ENCODE data around the gene RAB5IF.
"Not testable (repeated sequence)": the region's sequence is repeated elsewhere in the genome, so short reads cannot be mapped to it uniquely, and the experiment has no call there.

Gene RAB5IF

DNA sequence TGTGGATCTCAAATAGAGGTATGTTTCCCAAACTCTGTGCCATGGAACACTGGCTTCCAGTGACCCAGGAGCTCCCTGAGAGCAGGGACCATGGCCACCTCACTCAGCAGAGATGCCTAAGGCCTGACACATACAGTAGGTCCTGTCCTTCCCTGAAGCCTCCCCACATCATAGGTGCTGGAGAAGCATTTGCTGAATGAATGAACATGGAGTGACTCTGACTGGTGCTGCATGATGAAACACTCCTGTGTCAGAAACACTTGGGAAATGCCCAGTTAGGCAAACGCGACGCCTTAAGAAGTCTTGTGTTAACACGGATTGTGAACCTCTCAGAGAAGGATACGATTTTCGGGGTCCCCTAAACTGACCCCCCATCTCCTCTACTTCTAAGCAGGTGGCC is 26.1 kb downstream of the RAB5IF start:
- DNase-seq, result no peak

DNA sequence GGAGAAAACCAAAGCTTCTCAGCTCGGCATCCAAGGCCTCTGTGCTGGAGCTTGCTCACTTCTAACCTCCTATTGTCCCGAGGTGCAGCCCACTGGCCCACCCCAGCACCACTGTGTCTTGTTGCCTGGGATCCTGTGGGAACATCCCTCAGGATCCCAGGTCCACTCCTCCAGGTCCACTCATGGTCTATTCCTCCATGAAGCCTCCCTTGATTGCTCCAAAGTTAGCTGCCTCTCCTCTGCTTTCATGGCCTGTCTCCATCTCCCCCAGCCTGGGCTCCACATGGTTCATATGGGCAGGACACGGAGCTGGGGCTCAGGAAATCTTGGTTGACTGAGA is 26.5 kb downstream of the RAB5IF start:
- DNase-seq, result no peak

DNA sequence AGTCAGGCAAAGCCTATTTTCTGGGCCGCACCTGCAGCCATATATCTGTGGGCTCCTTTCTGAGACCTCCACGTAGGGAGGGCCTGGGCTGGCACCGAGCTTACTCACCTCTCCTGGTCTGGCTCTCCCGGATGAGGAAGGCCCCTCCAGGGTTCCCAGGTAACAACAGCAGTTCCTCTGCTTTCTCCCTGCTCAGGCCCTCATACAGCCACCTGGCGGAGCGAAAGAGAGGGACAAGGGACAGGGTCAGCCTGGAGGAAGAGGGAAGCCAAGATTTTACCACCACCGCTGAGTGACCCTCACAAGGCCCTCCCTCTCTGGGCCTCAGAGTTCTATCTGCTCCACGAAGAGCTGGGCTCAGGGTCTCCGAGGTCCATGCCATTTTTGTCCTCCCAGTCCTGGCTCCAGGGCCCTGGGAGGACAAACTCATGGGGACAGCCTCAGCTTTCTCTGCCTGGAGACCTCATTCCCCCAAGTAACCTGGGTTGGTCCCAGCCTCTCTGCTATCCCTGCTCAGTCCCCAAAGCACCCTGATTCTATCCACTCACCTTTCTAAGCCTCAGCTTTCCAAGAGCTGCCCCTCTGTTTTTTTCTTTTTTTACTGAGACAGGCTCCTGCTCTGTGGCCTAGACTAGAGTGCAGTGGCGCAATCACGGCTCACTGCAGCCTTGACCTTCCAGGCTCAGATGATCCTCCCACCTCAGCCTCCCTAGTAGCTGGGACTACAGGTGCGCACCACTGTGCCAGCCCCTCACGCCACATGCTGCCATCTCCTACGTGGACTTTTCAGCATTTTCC is 27.1 kb downstream of the RAB5IF start:
- DNase-seq, result no peak

DNA sequence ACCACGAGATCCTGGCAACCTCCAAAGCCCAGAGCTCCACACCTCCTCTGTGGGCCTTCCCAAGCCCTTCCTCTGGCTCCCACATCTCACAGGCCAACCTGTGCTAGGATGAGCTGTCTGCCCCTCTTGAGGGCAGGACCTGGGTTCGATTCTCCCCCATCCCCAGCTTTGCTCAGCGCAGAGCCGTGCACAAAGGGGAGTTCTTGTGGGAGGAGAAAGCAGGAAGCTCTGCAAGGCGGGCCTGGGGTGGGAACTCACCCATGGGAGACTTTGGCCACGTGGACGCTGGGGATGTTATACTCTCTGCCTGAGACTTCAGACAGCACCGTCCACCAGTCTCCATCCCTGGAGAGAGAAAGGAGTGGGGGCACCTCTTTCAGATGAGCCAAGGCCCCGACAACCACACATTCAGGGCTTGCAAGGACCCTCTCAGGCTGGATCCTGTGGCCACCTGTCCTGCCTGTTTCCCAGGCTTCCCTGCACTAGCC is 27.8 kb downstream of the RAB5IF start:
- DNase-seq, result no peak

DNA sequence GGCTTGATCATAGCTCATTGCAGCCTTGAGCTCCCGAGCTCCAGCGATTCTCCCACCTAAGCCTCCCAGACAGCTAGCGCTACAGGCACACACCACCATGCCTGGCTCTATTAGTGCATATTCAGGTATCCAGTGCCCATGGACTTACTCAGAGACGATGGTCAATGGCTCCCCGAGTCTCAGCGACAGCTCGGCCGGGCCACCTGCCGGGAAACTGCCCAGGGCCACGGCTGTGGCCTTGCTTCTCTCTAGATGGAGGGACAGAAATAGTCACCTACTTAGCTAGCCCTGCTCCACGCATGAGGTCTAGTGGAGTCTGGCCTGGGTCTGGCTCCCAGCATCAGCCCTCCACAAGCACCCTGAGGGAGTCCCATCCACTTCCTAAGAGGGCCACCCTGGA is 28.8 kb downstream of the RAB5IF start:
- no peak for DNase-seq

DNA sequence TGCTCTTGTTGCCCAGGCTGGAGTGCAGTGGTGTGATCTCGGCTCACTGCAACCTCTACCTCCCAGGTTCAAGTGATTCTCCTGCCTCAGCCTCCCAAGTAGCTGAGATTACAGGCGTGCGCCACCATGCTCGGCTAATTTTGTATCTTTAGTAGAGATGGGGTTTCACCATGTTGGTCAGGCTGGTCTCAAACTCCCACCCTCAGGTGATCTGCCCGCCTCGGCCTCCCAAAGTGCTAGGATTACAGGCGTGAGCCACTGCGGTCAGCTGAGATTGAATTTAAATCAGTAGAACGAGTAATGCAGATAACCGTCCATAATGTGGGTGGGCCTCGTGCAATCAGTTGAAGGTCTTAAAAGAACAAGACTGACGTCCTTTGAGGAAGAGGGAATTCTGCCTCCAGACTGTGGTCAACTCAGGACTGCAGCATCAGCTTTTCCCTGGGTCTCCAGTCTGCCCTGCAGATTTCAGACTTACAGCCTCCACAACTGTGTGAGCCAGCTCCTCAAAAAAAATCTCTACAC is 33.4 kb downstream of the RAB5IF start:
- DNase-seq, result not testable (repeated sequence)

DNA sequence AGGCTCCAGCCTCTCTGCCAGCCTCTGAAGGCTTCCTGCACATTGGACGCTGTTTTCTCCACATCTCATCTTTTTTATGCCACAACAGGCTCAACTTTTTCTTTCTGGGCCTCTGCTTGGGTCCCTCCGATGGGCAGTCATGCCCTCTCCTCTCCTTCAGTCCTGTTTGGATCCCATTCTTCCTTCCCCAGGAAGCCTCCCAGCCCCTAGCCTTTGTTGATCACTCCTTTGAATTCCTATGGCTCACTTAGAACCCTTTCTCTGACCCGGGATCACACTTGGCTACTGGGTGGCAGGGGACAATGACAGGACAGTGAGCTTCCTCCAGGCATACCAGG is 35.9 kb downstream of the RAB5IF start:
- DNase-seq, result no peak

DNA sequence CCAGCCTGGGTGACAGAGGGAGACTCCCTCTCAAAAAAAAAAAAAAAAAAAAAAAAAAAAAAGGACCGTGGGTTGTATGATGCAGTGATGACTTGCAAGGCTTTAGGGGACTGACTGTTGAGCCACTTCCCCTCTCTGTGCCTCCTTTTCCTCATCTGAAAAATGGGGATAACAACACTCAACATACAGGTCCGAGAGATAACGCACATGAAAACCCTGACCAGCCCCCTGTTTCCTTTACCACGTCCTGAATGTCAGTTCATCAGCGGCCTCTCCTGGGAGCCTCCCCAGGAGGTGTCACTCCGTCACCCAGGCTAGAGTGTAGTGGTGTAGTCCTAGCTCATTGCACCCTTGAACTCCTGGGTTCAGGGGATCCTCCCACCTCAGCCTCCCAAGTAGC is 36.6 kb downstream of the RAB5IF start:
- DNase-seq, result no peak

DNA sequence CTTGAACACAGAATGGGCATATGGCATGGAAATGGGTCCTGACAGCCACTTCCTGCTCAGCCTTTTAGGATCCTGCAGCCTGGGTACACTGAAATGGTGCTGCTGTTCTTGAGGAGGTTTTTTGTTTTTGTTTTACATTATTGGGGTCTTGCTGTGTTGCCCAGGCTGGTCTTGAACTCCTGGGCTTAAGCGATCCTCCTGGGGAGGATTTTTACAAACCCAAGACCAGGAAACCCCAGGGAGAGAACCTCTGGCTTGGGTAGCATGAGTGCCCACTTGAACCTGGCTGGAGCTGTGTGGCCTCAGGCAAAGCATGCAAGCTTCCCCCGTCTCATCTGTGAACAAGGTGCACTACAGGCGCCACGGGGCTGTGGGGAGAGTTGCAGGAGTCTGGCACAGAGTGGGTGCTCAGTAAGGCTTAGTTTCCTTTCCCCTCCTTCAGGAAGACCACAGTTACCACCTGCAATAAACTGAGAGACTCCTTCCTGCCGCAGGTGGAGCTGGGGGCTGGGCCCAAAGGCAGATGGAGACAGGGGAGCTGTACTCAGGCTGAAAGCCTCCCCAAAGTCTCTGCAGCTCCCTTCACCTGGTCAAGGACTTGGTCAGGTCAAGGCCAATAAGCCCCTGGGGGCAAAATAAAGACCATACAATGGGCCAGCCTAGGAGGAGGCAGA is 38.6 kb downstream of the RAB5IF start:
- DNase-seq, result no peak

DNA sequence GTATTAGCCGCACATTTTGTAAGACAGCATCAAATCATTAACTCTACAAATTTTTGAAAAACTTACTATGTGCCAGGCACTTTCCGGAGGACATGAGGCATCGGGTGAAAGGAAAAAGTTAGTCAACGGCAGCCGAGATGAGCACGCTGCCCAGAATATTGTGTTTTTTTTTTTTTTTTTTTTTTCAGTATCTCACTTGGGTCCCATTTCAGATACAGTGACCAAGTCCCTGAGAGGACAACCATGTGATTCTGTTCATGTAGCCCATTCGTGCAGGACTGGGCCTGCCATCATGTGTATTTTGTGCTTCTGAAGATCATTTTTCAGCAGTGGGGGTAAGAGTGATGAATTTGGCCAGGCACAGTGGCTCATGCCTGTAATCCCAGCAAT is 39.1 kb downstream of the RAB5IF start:
- DNase-seq, result no peak

DNA sequence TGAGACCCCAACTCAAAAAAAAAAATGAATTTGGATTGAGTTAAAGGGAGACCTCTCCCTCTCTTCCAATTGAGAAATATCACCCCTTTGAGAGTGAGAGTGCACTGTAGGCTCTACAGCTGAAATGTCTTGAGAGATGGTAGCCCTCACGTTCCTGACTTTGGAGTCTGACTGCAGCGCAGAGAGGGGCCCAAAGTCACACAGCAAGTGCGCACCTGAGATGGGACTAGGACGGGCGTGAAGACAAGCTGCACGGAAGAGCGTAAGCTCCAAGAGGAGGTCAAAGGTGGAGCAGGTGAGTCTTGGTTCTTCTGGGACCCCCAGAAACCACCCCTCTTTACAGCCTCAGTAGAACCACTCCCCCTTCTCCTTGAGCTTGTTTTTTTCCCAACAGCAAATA is 39.8 kb downstream of the RAB5IF start:
- DNase-seq, result no peak

DNA sequence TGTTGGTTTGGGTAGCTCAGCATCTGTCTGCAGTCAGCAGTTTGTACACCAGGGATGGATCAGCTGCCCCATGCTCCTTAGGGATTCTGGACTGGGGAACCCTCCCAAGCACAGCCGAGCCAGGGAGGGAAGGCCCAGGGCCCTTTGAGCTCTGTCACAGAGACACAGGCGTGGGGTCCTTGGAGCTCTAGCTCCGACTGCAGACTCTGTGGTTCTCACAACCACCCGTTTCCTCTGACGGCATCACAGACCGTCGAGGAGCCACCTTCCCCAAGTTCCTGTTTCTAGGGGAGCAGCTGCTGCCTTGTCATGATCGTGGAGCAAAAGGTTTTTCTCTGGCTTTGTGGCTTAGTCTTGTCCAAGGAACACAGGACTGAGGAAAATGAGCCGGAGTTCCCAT is 40.4 kb downstream of the RAB5IF start, which contains the start of gene SLA2:
Gene SLA2, minus strand, starts transcription at position 199 of the 400 bp plus-strand sequence. CDS start 4,861 bp downstream, outside the sequence.
- DNase-seq, result no peak

DNA sequence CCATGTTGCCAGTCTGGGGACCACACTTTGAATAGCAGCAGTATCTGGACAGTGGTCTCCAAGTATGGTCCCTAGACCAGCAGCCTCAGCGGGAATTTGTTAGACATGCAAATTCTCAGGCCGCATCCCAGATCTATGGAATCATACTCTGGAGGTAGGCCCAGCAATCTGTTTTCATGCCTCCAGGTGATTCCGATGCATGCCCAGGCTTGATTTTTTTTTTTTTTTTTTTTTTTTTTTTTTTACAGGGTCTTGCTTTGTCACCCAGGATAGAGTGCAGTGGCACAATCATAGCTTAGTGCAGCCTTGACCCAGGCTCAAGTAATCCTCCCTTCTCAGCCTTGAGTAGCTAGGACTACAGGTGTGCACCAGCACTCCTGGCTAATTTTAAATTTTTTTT is 41.1 kb downstream of the RAB5IF start:
- no peak for DNase-seq

DNA sequence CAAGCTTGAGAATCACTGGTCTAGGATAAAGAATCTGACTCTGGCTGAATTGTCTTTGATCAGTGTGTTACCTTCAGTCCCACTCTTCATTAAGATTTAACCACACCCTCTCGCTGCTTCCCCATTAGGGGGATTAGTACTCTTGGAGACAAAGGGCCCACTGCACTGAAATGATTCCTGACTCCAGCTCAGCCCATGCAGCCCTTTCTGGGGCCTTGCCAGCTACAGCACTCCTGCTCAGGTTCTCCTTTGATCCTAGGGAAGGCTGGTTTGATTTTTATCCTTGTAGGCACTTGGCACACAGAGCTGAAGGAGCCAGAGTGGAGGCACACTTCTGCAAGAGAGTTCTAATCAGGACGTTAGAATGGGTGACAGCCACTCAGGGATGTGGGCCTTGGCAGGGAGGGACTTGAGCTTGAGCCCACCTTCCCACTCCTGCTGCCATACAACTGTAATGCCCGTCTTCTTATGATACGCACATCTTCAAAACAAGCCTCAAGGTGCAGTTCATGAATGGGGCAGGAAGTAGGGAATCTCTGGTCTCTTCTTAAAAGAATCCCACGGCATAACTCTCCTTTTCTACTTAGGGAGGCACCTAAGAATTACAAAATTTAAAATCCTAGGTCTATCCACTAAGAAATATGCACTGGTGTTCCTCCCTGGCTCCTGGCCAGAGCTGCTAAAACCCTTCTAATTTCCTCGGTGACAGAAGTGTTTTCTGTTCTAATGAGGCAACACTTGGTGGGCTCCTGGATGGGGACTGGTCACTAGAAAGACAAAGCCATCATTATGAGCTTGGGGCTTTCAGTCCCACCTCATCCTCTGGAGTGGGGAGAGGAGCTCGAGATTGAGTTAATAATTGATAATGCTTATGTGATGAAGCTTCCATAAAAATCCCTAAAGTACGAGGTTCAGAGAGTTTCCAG is 41.9 kb downstream of the RAB5IF start:
- DNase-seq, result no peak

DNA sequence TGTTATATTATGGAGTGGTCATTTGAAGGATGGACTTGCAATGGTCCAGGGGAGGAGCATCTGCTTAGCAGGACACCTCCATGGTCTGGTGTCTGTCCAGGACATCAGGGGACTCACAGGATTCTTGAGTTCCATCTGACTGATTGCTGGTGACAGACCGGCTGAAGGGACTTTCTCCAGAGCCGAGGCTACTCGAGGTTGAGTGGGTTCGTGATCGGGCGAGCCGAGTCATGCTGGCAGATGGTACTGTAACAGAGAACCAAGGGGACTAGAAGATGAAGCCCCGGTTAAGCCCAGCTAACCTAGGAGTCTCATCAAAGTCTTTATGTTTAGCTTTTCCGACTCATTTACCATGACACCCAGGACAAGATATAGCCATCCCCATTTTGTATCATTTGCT is 47.9 kb downstream of the RAB5IF start:
- DNase-seq, result no peak

DNA sequence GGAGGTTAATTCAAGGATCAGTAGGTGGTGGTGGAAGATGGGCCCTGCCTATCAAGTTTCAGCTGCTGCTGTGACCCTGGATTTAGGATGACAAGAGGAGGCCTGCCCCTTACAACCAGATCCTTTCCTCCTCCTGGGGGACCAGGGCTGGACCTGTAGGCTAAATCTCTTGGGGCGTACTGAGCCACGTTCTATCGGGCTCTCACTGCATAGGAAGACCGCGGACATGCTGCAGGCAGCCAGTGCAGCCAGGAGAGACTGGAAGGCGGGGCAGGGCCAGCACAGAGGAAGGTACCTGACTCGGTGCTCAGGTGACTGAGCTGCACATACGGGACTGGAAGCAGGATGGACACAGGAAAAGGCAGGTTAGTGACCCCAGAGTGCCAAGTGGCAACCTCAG is 48.9 kb downstream of the RAB5IF start:
- no peak for DNase-seq

DNA sequence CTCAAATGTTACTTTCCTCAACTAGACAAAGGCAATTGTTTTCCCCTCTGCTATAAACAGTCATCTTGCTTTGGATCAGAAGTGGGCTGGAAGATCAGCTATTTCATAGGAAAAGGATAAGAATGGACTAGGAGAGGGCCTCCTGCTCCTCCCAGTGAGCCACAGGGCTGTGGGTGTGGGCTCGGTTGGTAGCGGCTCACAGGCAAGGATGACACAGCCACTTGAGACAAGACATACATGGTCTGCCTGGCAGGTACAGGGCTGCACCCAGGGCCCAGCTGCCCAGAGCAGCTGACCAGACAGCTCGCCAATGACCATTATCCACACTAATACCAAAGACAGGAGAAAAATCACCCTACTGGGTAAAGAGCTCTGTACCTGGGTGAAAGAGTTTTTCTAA is 49.4 kb downstream of the RAB5IF start:
- no peak for DNase-seq

DNA sequence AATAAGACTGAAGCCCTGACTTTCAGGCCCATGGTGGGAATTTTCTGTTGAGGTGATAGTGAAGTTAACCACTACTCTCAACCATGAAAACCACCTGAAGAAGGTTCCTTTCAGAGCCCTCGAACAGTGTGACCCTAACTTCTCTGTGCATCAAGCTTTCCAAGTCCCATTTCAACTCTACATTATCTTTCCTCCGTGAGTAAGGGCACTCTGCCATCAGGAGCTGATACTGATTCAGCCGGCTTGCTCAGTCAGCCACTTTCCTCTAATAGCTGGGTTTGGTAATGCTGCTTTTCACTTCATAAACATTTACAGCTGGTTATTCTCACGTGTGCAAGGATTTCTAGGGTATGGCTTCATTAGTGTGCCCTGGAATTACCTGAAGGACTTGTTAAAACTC is 51.2 kb downstream of the RAB5IF start:
- no peak for DNase-seq

DNA sequence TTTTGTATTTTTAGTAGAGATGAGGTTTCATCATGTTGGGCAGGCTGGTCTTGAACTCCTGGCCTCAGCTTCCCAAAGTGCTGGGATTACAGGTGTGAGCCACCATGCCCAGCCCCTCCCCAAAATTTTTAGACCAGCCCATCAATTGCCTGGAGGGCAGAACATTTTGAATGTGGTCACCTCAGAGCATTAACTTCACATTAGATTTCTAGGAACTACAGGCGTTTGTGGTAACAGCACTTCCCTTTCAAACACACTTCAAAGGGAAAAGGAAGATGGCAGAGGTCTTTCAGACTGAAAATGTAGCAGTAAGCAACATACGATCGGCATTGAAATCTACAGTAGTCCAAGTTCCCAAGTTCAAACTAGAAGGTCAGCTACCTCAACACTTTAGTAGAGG is 52.7 kb downstream of the RAB5IF start:
- no peak for DNase-seq
